HG02759 (cell line): Measurements from ENCODE around the gene CCDC40.

ENCODE experiments used
- ATAC-seq: cut with Tn5 transposase; IDR thresholded peaks from one replicate; pipeline ENCODE4 v1.9.1; 2021; ENCODE audit warnings: mild to moderate bottlenecking, moderate library complexity; ENCODE audit not compliant: unreplicated experiment

CCDC40 gene

DNA sequence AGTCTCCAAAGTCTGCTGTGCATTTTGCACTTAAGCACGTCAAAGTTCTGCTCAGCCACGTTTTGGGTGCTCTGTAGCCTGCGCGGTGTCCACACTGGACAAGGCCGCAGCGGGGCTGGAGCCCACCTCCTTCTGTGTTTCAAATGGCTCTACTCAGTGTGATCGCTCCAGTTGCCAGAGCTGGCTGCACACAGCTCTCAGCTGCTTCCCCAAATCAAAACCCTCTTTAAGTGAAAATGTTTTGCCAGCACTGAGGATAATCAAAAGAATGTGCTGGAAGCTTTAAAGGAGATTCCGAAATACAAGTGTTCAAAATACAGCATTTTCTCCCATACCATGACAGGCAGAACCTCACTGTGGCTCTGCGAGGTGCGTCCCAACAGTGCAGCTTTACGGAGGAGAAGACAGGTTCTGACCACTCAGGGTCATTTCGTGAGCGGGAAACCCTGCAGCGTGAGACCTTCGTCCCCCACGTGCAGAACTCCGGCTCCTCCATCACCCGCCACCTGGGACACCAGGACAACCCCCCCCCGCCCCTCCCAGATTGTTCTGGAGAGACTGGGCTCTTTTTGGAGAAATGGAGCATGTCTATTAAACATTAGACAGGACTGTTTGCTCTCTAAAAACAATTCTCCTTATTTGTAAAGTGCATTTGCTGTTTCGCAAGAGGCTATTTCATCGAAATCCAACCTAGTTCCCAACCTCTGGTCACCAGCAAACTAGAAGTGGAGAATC is 17.4 kb upstream of the CCDC40 start:
- ATAC-seq: no peak

DNA sequence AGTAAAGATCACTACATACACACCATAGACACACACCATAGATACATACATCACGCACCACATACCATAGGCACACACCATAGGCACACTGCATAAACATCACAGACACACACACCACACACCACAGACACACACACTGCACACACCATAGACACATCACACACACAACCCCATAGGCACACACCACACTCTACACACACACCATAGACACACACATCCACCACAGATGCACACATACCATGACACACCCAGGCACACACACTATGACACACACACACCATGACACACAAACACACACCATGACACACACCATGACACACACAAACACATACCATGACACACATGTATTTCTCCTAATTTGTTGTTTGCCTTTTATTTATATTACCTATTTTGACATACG is 14.8 kb upstream of the CCDC40 start:
- ATAC-seq: no peak

DNA sequence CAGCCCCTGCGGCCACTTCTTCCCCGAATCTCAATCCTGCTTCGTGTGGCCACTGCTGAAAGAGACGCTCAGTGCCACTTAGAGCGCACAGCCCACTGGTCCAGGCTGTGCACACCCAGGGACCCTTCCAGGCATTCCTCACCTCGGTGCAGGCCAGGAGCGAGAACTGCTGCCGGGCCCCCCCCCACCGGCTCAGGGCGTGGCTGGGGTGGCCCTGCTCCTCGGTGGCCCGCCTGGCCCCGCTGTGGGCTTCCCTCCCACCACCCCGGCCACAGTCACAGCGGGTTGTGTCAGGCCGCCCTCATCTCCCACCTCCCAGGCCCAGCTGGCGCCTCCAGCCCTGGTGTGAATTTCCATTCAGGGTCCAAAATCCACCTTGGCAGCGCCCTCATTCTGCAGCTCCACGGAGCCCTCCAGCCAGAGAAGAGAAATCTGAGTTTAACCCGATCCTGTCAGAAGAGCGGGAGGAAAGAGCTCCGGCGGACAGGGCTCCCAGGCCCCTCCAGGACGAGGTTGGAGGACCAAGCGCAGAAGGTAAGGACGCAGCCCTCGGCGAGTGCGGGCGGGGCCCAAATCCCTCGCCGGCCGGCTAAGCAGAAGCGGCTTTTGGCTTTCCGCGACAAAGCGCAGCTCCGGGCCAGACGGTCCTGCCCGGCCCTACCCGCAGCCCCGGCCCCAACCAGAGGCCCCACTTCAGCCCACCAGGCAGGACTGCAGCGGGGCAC is 12.8 kb upstream of the CCDC40 start:
- no peak for ATAC-seq

DNA sequence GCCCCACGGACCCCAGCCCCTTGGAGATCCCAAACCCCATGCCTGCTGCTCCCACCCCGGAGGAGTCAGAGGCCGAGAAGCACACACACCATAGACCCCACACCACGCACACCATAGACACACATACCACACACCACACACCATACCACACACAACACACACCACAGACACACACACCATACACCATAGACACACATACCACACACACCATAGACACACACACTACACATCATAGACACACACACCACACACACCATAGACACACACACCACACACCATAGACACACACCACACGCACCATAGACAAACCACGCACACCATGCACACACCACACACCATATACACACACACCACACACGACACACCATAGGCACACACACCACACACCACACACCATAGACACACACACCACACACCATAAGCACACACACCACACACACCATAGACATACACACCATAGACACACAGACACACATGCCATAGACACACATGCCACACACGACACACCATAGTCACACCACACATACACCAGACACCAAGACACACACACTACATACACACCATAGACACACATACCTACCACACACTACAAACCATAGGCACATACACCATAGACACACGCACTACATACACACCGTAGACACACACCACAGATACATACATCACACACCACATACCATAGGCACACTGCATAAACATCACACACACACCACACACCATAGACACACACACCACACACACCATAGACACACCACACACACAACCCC is 12.1 kb upstream of the CCDC40 start:
- no peak for ATAC-seq

DNA sequence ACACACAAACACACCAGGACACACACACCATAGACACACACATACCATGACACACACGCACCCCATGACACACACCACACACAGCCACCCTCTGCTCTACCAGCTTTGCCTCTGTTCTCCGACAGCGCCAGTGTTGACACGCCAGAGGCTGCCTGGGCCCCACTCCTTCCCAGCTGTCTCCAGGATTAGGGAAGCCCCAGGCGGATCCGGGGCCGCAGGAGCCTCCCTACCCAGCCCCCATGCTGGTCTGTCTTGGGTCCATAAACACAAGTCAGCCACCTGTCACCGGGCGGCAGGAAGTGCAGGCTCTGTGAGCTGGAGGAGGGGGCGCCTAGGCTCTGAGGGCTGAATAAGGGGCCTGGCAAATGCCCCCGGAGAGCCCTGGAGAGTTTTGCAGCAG is 11.3 kb upstream of the CCDC40 start:
- no peak for ATAC-seq

DNA sequence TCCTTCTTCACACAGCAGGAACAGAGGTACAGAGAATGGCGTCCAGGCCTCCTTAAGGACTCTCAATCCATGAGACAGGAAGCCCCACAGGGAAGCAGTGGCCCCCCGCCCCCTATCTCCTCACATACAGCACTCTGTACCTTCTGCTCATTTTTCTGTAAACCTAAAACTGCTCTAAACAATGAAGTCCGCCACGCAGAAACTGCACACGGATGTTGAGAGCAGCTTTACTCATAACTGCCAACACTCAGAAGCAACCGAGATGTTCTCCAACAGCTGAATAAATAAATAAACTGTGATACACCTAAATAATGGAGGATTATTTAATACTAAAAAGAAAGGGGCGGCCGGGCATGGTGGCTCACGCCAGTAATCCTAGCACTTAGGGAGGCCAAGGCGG is 10.6 kb upstream of the CCDC40 start:
- ATAC-seq: no peak

DNA sequence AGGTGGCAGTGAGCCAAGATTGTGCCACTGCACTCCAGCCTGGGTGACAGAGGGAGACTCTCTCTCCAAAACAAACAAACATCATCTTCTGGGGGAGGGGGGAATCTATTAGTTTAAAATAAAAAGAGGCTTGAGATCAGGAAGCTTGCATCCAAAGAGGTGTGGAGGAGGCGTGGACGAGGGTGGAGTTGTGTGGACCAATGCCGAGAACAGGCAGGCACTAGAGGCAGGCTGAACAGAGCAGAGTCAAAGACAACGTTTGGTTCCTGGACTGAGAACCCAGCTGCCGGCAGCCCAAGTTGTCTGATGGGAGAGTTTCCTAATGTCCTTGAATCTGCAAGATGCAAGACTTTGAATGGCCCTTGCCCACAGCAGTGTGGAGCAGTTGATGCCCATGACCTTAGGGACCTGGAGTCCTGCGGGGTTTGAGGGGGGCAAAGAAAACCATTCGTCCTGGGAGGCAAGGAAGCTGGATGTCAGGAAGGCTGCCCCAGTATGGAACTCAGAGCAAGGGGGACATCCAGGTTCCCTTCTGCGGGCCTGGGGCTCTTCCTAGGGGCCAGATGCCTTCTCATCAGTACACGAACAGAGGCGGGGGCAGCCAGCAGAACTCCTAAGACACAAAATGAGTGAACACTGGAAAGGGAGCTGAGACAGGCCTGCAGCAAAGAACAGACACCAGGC is 9.9 kb upstream of the CCDC40 start:
- no peak for ATAC-seq

DNA sequence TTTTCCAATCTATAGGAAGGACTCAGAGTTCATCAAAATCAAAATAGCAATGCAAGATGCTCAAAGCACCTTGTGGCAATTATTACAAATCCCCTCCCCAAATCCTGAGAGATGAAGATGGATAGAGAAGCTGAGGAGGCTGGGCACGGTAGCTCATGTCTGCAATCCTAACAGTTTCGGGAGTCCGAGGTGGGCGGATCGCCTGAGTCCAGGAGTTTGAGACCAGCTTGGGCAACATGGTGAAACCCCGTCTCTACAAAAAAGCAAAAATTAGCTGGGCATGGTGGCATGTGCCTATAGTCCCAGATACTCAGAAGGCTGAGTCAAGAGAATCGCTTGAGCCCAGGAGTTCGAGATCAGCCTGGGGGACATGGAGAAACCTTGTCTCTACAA is 9.4 kb upstream of the CCDC40 start:
- ATAC-seq: no peak

DNA sequence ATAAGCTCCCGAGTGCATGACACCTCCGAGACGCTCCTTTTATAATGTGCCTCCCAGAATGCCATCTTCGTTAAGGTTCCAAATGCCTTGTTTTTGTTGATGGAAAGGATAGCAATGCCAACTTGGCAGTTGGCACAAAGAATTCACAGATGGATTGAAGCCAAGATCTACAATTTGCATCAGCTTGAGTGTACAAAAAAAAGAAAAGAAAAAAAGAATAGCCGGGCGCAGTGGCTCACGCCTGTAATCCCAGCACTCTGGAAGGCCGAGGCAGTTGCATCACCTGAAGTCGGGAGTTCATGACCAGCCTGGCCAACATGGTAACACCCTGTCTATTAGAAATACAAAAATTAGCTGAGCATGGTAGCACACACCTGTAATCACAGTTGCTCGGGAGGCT is 8.4 kb upstream of the CCDC40 start:
- no peak for ATAC-seq

DNA sequence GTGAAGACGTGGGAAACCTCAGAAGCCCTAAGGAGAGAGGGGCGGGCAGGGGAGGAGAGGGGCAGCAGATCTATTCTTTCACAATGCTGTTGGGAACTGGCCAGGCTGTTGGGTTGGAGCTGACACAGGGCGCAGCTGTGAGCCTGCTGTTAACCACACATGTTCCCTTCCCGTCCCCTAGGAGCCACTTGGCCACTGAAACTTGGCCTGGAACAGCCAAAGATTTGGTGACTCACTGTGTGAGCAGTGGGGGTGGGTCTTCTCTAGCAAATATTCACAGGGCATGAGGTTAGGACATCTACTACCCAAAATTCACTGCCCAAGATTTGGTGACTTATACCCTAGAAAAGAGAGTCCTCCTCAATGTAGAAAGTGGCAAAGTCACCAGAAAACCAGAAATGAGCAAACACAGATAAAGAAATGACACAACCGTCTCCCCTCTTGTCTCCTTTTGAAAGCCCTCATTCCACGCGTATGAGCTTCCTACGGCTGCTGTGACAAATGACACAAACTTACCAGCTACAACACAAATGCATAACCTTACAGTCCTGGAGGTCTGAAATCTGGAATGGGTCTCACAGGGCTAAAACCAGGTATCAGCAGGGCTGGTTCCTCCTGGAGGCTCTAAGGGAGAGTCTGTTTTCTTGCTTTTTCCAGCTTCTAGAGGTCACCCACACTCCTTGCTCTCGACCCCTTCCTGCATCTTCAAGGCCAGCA is 7.0 kb upstream of the CCDC40 start:
- no peak for ATAC-seq

DNA sequence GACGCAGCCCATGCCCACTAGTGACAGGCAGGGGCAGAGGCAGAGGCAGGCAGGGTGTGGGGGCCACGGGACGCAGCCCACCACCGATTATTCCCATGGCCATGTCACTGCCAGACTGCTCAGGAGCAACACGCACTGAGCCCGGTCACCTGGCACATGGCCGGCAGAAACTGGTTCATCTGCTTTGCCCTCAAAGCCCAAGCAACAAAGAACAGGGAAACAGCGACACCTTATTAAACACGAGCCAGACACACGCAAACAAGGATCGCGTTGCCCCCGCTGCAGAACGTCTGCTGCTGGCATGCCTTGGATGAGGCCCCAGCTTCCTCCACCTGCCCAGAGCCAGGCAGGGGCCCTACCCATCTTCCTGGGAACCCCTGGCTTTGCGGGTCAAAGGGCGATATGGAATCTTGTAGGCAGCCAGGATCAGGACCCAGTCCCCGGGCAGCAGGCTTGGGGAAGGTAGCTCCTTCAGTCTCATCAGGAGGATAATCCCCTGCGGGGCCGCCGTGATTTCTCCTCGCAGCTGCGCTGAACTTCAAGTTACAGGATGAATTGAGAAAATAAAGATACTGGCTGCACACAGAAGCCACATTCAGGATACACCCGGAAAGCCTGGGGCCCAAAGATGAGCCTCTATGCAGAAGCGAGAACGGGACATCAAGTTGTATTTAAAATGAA is 5.6 kb upstream of the CCDC40 start:
- ATAC-seq: no peak

DNA sequence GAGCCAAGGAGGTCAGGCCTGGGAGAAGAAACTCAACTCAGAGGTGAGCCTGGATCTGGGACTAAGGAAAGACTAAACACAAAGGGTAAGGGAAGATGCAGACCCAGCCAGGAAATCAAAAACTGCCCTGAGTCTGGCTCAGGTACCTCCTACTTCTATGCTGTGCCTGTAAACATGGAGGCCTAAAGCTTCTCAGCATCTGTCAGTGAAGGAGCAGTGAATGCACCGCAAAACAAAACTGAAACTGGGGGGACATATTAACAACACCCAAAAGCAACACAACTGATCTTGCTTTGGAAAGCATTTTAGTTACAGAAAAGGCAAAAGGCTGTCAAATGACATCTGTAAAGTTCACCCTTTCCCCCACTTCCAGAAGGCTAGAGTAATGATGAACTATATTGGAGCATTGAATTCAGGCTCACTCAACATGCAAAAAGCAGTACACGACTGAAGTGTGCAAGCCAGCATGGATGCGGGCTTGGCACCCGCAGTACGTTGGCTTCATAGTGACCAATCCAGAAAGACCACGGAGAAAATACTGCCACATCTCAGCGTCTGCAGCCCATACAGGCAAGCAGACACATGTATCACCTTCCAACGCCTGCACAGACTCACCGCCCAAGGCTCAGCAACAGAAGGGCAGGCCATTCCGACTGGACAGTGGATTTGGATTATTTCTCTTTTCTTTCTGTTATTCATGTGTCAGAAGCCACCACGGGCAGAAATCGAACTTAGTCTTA is 4.6 kb upstream of the CCDC40 start:
- ATAC-seq: no peak

DNA sequence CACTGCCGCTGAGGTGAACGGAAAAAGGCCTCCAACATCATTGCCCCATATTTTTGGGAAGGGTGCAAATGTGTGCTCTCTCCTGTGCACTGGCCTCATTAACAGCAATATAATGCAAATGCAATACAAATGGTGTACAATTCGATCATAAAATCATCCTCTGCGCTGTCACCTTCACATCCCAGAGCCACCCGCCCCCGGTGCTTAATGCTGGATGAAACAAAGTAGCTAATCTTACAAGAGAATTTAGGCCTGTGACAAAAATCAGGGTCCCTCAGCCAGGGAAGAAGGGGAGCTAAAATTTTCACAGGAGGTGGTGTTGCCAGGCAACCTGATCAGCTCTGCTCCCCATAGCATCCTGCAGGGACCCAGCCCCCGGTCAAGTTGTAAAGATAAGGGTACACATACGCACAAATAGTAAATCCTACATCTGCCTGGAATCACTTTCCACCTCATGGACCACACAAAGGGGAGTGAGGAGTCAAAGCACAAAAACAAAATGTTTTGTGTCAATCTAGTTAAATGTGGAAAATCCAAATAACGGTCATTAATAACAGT is 3.7 kb upstream of the CCDC40 start:
- no peak for ATAC-seq

DNA sequence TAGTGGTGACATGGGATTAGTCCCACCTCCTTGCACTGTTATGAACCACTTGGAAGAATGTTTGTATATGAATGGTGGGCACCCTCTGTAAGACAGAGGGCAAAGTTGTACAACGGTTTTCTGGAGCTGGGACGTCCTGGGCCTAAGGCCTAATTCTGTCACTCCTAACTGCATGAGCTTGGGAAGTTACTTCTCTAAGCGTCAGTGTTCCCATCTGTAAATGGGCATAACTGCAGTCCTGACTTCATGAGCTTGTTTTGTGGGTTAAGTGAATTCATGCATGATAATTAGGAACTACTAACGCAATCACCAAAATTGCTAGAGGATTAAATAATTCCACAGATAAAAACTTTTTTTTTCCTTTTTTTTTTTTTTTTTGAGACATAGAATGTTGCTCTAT is 2.6 kb upstream of the CCDC40 start:
- ATAC-seq: no peak

DNA sequence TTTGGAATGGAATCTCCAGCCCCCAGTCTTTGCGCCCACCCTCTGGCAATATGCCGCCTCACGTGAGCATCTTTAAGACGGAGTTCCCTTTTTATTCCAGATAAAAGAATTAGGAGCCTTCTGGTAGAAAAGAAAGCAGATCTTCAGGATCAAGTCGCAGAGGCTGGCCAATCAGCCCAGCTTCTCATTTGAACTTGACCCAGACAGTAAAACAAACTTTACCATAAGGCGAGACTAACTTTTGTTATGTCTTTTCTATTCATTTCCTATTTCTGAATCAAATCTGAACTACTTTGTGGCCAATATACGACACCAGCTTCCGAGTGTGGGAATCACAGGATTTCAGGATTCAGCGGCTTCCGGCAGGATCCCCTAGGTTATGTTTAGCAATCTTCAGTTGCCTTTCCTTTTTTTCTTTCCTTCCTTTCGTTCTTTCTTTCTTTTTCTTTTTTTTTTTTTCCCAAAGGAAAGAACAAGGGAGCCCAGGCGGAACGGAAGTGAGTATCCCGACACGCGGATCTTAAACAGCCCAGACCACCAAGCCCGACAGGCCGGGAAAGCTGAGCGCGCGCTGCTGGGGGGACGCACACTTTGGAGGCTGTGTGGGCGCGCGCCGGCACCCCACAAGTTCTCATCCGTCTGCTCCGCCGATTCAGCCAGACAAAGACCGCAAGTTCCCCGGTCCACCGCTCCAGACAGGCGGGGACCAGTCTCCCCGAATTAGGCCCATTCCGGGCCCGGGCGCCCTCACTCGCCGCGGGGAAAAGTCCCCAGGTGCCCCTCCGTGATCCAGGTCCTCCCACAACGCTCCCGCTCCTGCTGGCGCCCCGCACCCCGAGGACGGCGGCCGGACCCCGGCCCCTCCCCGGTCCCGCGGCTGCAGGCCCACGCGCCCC is 1.4 kb upstream of the CCDC40 start:
- peak; percentile 17 for ATAC-seq

DNA sequence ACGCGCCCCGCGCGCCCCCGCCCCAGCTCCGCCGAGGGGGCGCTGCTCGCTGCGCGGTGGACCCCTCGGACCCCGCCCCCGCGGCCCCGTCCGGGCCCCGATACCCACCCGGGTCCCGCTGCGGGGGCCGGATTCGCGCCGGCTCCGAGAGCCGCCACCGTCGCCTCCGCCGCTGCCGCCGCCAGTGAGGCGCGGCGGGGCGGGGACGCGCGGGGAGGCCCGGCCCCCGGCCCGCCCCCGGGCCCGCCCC is 830 bp upstream of the CCDC40 start, which contains the start of gene TBC1D16:
TBC1D16 (minus strand) TSS at position 186 of the 250 bp plus-strand sequence. CDS start 22,325 bp downstream, outside the sequence.
- ATAC-seq: no peak

DNA sequence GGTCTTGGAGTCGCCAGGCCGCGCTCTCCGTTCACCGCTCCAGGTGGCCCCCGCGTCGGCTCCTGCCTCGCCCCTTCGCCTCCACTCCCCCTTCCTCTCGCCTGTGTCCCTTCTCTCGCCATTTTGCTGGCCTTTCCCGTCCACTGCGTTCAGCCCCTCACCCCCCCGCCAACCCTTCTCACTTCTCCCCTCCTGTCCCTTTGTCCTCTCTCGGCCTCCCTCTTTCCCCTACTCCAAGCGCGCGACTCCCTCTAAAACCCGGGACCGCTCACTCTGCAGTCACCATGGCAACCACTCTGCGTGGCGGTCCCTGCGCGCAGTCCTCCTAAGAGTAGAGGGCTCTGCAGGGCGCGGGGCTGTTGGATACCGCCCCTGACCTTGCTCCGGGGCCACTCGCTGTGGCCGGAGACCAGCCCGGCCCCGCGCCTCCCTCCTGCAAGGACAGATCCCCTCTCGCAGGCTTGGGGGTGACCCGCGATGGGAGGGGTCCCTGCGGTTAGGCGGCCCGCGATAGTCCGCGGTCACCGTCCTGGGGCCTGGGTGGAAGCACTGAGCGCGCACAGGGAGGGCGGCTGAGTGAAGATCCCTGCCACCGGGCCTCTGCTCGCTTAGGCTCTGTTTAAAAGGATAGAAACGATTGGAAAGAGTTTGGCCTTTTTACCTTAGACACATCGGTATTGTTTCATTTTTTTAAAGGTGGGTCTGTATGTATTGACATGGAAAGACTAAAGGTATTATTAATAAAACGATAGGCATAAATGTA is 454 bp downstream of the CCDC40 start:
- no peak for ATAC-seq

DNA sequence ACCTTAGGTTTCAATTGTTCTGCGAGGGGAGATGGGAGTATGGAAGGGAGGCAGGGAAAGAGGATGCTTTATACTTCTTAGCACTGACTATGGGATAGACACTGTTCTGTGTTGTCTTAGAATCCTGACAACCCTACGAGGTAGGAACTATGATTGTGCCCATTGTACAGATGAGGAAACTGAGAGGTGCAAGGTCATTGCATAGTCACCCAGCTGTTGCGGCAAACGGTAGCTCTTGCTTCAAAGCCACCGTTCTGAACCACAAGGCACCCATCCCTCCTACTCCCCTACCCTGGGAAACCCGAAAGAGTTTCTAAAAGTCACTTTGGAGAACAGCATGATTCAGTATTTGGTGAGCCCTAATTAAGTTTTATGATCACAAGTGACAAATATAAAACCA is 7.5 kb downstream of the CCDC40 start:
- no peak for ATAC-seq
